Dedifferentiated amniotic fluid mesenchymal stem cell (primary cell): Measurements from ENCODE around the gene TMEM8B.

Experiments used
- DNase-seq: peaks from one replicate; pipeline ENCODE4 v3.0.0-alpha.2; 2016; ENCODE audit errors: extremely low spot score

The TMEM8B gene

DNA sequence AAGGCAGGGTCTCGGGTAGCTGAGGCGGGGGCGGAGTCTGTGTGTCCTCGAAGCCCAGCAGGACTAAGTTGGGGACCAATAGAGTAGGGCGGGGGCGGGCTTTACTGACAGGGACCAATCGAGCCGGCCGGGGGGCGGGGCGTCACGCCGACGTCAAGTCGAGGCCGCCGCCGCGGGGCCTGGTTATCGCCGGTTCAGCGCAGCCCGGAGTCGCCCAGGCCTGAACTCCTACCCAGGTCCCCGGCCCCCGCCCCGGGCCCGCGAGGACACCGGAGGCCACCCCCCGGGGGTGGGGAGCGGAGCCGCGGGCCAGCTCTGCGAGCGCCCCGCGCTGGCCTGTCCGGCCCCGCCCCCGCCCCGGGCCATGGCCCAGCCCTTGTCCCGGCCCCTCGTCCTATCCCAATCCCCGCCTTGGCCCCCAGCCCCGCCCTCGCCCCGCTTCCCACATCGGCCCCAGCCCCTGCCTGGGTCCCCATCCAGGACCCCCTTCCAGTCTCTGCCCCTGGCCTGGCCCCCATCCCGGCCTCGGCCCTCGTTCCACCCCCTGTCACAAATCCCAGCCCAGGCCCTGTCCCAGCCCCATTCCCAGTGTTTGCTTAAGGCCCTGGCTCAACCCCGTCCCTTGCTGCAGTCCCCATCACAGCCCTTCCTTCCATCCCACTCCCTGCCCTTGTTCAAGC is at the start of gene TMEM8B:
TSS of gene TMEM8B (plus strand) at position 145 of the 680 bp plus-strand sequence. CDS start at position 365, 220 bp downstream.
- DNase-seq: peak; percentile 95

GRCh38 chr9:35781066-35781465 is 48.0 kb upstream of the TMEM8B start:
- no peak for DNase-seq

DNA sequence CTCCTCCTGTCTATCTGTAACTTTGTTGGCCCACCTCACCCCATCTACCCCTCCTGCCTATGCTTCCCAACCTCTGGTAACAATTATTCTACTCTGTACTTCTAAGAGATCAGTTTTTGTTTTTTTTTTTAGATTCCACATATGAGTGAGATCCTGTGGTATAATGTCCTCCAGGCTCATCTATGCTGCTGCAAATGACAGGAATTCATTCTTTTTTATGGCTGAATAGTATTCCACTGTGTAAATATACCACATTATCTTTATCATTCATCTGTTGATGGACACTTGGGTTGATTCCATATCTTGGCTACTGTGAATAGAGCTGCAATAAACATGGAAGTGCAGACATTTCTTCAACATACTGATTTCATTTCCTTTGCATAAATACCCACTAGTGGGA is 45.6 kb upstream of the TMEM8B start:
- no peak for DNase-seq

- DNase-seq: no peak
These were observed 39.5 kb upstream of the TMEM8B start for GRCh38 chr9:35789541-35789940.

- no peak for DNase-seq
These were observed 39.0 kb upstream of the TMEM8B start for GRCh38 chr9:35790025-35790384.

GRCh38 chr9:35790385-35791296 is 38.4 kb upstream of the TMEM8B start:
- DNase-seq: peak; percentile 85

- no peak for DNase-seq
These were observed 37.6 kb upstream of the TMEM8B start, which contains the start of gene NPR2 for GRCh38 chr9:35791297-35791921. TSS of gene NPR2 (plus strand) at chr9:35791591. CDS start at chr9:35792409, 818 bp downstream.

DNA sequence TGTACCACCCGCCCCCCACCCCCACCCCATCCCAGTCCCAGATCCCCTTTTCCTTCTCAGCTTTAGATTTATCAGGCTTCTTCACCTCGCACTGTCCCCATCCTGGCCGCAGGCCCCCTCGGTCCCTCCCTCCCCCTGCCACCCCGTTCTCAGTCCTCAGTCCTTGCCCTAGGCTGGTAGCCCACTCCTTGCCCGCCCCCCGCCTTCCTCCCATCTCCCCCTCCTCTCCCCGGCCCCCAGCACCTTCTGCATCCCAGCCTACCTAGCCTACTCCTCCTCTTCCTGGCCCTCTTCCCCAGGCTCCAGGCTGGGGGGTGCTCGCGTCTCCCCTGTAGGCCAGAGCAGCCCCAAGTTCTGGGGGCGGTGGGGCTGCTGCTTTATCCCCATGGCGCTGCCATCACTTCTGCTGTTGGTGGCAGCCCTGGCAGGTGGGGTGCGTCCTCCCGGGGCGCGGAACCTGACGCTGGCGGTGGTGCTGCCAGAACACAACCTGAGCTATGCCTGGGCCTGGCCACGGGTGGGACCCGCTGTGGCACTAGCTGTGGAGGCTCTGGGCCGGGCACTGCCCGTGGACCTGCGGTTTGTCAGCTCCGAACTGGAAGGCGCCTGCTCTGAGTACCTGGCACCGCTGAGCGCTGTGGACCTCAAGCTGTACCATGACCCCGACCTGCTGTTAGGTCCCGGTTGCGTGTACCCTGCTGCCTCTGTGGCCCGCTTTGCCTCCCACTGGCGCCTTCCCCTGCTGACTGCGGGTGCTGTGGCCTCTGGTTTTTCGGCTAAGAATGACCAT is 36.8 kb upstream of the TMEM8B start:
- DNase-seq: no peak

DNA sequence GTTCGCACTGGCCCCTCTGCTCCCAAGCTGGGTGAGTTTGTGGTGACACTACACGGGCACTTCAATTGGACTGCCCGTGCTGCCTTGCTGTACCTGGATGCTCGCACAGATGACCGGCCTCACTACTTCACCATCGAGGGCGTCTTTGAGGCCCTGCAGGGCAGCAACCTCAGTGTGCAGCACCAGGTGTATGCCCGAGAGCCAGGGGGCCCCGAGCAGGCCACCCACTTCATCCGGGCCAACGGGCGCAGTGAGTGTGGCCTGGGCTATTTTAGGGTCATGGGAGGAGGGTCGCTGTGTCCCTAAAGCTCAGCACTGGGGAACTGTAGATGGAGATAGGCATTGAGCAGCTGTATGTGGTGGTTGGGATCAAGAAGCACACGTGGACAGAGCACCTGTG is 36.2 kb upstream of the TMEM8B start:
- no peak for DNase-seq

- DNase-seq: no peak
These were observed 35.6 kb upstream of the TMEM8B start for GRCh38 chr9:35793461-35793860.

GRCh38 chr9:35795695-35796094 is 33.3 kb upstream of the TMEM8B start:
- DNase-seq: no peak

DNA sequence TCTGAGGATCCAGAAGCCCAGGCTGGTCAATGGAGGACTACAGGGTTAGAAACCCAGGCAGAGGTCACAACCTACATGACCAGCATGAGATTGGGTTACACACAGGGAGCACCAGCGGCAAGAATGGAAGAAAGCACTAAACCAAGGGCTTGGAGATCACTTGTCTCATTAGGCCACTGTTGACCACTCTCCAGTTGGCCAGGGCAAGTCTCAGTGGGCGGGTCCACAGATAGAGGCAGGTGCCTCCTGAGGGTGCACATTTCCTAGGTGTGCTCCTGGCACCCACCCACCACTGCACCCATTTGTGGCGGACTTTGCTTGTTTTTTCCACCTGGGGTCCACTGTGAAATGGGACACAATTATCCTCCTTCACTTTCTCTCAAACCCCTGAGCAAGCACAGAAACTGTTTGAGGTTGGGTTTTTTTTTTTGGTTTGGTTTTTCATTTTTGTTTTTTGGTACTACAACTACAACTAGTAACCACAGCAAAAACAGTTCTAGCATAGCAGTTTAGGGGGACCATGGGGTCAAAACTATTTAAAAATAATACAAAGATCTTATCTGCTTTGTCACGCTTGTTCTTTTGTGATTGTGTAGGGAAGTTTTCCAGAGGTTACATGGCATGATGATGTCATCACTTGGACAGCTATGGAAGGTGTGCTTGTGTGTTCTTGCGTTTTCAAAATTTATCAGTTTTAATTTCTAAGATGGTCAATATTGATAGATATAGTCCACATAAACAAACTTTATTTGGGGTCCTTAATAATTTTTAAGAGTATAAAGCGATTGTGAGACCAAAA is 31.5 kb upstream of the TMEM8B start:
- no peak for DNase-seq

- DNase-seq: no peak
These were observed 30.2 kb upstream of the TMEM8B start for GRCh38 chr9:35798658-35799374.

DNA sequence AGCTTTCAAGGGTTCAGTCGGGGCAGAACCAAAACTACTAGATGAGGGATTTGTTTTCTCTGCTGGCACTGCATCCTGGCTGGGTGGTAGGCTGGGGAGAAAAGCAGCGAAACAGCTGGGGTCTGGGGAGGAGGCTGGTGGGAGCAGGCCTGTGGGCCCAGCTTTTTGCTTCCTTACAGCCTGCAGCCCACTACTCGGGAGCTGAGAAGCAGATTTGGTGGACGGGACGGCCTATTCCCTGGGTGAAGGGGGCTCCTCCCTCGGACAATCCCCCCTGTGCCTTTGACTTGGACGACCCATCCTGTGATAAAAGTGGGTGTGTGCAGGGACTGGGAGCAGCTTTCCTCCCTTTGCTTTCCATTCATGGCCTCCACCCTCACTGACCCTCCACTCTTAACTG is 28.5 kb upstream of the TMEM8B start:
- DNase-seq: no peak

GRCh38 chr9:35801328-35802128 is 27.5 kb upstream of the TMEM8B start:
- no peak for DNase-seq

- no peak for DNase-seq
These were observed 22.9 kb upstream of the TMEM8B start for GRCh38 chr9:35806101-35806500.

- DNase-seq: no peak
These were observed 20.6 kb upstream of the TMEM8B start for GRCh38 chr9:35808433-35808832.

GRCh38 chr9:35810122-35810521 is 18.9 kb upstream of the TMEM8B start:
- no peak for DNase-seq

DNA sequence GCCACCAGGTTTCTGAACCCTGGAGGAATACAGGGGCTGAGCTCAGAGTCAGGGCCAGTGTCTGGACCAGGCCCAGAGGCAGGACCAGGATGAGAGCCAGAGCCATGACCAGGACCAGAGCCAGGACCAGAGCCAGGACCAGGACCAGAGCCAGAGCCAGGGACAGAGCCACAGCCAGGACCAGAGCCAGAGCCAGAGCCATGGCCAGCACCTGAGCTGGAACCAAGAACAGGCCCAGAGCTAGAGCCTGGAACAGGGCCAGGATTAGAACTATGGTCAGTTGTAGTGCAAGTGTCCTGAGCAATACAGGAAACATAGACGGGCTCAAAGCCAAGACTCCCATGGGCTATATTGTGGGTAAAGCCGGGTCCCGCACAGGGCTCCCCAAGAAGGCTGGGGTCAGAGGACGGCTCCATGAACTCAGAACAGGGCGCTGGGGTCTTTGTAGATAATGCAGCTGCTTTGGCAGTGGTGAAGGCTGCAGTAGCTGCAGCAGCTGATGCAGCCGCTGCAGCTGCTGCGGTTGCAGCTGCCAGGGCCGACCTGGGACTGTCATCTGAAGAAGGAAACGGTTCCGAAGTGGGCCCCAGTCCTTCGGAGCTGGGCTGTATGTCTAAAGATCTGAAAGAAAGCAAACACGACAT is 17.5 kb upstream of the TMEM8B start:
- DNase-seq: no peak
